Measurements from ENCODE around the gene RPL6.
"Not testable (repeated sequence)": the region's sequence is repeated elsewhere in the genome, so short reads cannot be mapped to it uniquely, and the experiment has no call there.

Gene RPL6

DNA sequence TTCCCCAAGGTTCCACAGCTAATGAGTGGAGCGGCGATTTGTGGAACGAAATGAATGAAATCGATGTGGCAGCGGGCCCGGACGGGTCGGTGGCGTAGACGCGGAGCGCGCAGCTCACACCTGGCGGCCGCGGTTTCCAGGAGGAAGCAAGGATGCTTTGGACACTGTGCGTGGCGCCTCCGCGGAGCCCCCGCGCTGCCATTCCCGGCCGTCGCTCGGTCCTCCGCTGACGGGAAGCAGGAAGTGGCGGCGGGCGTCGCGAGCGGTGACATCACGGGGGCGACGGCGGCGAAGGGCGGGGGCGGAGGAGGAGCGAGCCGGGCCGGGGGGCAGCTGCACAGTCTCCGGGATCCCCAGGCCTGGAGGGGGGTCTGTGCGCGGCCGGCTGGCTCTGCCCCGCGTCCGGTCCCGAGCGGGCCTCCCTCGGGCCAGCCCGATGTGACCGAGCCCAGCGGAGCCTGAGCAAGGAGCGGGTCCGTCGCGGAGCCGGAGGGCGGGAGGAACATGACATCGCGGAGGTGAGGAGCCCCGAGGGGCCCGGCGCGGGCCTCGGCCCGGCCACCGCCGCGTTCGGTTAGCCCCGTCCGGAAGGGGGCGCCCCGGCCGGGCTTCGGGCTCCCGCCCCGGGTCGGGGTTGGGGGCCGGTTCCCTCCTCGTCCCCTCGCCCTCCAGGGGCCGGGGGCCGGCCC is 9.3 kb upstream of the RPL6 start, which contains the start of gene PTPN11:
Gene PTPN11 (plus strand): TSS at position 340 of the 689 bp plus-strand sequence. CDS start 165 bp downstream, at position 505.
- peak; percentile 85 for DNase-seq

DNA sequence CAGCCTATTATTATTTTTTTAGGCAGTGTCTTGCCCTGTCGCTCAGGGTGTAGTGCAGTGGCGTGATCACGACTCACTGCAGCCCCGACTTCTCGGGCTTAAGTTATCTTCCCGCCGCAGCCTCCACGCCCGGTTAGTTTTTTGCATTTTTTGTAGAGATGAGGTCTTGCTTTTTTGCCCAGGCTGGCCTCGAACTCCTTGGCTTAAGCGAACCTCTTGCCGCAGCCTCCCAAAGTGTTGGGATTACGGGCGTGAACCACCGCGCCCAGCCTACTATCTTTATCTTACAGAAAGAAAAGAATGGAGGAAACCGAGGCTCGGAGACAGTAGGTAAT is 8.8 kb upstream of the RPL6 start:
- DNase-seq = no peak

DNA sequence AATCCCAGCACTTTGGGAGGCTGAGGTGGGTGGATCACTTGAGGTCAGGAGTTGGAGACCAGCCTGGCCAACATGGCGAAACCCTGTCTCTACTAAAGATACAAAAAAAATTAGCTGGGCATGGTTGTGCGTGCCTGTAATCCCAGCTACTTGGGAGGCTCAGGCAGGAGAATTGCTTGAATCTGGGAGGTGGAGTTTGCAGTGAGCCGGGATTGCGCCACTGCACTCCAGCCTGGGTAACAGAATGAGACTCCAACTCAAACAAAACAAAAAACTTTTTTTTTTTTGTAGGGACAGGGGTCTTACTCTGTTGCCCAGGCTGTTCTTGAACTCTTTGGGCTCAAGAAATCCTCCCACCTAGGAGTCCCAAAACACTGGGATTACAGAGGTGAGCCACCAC is 6.1 kb upstream of the RPL6 start:
- not testable (repeated sequence) for DNase-seq

DNA sequence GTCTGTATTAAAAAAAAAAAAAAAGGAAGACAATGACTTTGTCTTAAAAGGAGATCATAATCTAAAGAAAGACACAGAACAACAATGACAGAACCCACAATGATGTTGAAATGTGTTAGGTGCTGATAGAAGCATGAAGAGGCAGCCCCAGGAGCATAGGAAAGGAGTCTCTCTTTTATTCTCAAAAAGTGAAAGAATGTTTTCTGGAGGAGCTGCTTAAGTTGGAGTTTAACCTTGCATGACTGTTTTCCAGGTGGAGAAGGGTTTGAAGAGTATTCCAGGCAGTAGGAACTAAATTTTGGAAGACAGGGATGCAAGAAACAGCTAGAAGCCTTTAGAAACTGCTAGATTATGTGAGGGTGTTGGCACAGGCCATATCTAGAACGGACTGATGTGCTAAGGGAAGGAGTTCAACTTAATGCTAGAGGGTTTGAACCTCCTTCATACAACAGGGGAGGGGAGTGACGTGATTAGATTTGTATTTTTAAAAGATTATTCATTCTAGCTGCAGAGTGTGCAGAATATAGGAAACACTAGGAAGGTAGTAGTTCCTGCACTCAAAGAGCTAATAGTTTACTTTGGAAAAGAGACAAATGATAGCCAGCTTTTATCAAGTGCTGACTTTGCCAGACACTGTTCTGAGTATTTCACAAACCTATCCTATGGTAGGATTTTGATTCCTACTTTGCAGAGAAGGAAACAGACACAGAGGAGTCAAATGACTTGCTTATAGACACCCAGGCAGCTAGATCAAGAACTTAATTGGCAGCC is 4.6 kb upstream of the RPL6 start:
- no peak for DNase-seq

DNA sequence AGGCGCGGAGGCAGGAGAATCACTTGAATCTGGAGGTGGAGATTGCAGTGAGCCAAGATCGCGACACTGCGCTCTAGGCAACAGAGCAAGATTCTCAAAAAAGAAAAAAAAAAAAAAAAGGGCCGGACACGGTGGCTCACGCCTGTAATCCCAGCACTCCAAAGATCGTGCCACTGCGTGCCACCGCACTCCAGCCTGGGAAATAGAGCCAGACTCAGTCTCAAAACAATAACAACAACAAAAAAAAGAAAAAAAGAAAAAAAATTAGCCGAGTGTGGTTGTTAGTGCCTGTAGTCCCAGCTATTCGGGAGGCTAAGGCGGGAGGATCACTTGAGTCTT is 470 bp upstream of the RPL6 start:
- no peak for DNase-seq

DNA sequence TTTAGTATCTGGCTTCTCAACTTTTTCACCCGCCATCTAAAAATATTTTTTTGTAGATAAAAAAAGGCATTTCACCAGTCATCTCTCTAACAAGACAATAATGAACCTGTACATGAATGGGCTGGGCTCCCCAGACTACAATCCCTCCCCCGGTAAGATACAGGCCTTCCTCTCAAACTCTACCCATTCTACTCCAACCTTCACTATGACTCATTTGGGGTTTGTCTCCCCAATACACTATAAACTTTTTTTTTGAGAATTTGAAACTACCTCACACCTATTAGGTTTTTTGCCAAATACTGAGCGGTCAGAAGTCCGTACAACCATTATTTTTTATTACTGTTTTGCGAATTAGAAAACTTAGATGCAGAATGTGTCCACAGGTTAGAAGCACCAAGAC is 784 bp downstream of the RPL6 start:
- no peak for DNase-seq

DNA sequence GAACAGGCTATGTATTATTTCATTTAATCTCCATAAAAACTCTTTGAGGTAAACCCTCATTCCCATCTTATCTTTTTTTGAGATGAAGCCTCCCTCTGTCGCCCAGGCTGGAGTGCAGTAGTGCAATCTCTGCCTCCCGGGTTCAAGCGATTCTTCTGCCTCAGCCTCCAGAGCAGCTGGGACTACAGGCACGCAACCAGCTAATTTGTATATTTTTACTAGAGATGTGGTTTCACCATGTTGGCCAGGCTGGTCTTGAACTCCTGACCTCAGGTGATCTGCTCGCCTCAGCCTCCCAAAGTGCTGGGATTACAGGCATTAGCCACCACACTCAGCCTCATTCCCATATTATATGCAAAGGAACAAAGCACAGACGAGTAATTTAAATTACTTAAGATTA is 1.7 kb downstream of the RPL6 start:
- not testable (repeated sequence) for DNase-seq

DNA sequence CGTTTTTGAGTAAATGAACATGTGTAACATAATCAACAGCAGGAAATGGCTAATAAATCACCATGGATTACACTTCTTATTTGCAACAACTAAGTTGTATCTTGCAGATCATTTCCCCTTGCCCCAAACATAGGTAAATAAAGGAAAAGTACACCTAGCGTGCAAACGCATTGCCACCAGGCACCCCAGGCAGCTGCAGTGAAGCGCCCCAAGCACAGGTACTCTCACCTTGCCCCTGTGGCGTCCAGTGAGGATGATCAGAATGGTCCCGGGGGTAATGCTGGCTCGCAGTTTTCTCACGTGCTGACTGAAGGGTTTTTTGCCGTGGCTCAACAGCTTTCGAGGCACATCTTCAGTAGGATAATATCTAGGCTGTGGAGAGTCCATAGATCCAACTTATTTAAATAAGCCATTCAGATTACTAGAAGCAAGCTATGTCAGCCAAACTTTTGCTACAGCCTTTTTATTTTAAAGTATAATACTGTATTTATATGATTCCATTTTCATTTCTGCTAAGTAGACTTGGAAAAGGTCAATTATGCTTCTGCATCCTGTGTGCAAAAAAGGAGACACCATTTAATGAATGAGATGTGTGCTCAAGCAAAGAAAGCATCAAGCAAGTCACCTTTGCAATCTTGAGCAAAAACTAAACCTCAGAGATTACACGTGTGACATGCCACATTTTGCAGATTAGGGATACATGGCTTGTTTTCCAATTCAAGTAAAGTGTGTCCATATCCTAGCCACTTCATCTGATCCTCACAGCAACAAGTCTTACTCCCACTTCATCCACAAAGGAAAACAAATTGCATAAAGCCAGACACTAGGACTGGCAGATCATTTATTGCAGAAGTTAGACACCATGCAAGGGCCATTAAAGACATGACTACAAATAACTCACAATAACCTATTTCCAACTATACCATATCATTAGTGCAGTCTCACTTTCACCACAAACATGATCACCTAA is 2.6 kb downstream of the RPL6 start:
- no peak for DNase-seq

DNA sequence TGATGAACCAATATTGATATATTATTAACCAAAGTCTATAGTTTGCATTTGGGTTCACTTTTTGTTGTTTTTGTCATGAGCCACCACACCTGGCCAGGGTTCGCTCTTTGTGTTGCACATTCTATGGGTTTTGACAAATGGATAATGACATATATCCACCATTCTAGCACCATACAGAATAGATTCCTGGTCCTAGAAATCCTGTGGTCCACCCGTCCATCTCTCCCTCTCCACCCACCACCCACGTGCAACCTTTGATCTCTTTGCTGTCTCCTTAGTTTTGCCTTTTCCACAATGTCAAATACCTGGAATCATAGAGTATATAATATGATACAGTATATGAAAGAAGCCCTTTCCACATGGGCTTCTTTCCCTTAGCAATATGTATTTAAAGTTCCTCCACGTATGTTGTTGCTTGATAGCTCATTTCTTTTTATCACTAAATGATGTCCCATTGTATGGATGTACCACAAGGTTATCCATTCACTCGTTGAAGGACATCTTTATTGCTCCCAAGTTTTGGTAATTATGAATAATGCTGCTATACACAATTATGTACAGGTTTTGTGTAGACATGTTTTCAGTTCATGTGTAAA is 7.4 kb downstream of the RPL6 start:
- DNase-seq = no peak

DNA sequence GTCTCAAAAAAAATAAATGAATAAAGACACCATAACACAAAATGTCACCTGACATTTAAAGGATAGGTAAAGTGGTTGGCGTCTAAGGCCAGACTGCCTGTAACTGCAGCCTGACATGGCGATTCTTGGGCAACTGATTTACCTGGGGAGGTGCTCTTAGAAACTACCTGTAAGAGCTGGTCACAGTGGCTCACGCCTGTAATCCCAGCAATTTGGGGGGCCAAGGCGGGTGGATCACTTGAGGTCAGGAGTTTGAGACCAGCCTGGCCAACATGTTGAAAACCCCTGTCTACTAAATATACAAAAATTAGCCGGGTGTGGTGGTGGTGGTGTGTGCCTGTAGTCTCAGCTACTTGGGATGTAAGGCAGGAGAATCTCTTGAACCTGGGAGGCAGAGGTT is 8.4 kb downstream of the RPL6 start:
- no peak for DNase-seq

DNA sequence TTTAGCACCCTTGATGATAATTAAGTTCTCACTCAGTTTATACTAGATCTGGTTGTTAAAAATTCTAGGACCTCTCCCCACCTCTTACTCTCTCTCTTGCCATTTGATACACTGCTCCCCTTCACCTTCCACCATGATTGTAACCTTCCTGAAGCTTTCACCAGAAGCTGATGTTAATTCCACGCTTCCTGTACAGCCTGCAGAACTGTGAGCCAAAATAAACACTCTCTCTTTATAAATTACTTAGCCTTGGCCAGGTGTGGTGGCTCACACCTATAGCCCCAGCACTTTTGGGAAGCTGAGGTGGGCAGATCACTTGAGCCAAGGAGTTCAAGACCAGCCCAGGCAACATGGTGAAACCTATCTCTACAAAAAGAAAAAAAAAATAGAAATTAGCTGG is 16.1 kb downstream of the RPL6 start:
- no peak for DNase-seq

DNA sequence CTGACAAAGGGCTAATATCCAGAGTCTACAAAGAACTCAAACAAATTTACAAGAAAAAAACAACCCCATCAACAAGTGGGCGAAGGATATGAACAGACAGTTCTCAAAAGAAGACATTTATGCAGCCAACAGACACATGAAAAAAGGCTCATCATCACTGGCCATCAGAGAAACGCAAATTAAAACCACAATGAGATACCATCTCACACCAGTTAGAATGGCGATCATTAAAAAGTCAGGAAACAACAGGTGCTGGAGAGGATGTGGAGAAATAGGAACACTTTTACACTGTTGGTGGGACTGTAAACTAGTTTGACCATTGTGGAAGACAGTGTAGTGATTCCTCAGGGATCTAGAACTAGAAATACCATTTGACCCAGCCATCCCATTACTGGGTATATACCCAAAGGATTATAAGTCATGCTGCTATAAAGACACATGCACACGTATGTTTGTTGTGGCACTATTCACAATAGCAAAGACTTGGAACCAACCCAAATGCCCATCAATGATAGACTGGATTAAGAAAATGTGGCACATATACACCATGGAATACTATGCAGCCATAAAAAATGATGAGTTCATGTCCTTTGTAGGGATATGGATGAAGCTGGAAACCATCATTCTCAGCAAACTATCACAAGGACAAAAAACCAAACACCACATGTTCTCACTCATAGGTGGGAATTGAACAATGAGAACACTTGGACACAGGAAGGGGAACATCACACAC is 19.3 kb downstream of the RPL6 start:
- DNase-seq = not testable (repeated sequence)

DNA sequence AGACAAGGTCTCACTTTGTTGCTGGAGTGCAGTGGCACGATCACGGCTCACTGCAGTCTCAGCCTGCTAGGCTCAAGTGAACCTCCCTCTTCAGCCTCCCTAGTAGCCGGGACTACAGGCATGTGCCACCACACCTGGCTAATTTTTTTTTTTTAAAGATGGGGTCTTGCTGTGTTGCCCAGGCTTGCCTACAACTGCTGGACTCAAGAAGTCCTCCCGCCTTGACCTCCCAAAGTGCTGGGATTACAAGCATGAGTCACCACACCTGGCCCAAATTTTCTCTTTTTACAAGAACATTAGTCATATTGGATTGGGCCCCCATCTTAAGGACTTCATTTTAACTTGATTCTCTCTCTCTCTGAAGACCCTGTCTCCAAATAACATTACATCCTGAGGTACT is 20.2 kb downstream of the RPL6 start:
- DNase-seq = no peak

DNA sequence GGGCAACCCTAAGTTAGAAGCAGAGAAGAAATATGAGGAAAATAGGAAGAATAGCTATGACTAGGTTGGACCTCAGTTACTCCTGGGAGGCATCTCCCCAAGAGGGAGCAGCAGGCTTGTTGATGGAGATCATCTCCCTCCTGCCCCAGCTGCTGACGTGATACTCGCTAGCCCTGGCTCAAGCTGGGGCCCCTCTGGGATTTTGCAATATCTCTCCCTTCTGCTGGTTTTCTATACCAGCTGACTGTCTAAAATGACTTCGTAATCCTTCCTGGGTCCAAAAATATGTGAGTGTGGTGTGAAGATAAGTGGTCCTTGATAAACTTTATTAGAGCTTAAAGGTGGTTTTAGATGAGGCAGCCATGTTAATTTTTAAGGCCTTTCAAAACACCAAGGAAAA is 22.7 kb downstream of the RPL6 start:
- peak; percentile 35 for DNase-seq

DNA sequence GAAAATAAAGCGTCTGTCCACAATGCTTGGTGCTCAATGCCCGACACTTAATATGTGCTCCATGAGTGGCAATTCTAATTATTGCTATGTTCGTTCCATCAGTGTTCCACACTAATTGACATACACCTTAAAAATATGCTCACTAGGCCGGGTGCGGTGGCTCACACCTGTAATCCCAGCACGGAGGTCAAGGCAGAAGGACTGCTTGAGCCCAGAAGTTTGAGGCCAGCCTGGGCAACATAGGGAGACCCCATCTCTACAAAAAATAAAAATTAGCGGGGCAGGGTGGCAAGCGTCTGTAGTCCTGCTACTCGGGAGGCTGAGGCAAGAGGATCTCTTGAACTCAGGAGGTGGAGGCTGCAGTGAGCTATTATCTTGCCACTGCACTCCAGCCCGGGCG is 26.5 kb downstream of the RPL6 start:
- no peak for DNase-seq

DNA sequence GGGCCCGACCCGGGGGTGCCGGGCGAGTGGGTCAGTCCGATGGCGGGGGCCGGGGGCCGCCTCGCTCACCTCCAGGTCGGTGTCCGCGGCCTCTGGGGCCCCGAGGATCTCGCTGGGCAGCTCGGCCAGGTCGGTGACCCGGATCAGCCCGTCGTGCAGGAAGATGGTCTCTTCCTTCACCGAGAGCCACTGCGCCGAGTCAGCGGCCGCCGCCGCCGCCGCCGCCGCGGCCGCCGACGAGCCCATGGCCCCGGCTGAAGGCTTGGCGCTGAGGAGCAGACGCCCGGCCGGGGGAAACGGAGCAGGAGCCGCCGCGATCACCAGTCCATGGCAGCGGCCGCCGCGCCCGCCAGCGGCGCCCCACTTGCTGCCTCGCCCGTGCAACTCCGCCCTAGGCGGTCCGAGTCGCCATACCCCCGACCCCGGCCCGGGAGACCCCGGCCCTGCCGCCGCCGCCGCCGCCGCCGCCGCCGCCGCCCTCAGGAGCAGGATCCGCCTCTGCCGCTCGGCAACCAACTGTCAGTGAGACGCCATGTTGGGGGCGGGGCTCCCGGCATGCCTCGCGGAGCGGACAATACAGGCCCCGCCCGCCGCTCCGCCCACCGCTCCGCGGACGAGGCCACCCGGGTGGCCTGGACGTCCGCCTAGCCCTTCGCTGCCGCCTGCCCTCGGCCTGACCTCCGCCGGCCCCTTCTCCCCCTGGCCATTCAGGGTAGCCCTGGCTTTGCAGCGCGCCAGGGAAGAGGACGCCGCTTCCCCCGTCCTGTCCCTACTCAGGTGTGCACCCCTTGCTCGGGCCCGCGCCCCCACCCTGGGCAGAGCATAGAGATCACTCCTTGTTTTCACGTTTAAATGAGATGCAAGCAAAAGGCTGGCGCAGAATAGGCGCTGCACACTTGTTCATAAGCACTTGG is 27.3 kb downstream of the RPL6 start, which contains the start of gene HECTD4:
Gene HECTD4 (minus strand): TSS at position 549 of the 914 bp plus-strand sequence. CDS start 303 bp downstream, at position 246.
- peak; percentile 83 for DNase-seq

DNA sequence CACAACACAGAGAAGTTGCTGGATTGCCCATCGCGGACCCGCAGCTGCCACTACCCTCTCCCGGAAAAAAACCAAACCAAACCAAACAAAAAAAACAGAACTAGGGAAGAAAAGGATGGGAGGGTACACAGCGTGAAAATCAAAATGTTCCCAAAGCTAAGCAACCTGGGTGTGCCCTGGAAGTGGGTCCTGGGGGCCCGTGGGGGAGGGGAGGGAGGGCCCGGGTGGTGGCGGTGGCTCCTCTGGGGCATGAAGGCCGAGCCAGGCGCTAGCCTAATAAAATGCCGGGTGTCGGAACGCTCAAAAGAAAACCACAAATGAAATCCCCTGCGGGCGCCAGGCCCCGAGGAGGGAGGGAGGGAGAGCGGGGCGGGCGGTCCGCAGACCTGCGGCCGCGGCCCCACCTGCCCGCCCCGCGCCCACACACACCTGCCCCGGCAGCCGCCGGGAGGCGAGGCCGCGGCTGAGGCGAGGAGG is 28.0 kb downstream of the RPL6 start:
- no peak for DNase-seq

DNA sequence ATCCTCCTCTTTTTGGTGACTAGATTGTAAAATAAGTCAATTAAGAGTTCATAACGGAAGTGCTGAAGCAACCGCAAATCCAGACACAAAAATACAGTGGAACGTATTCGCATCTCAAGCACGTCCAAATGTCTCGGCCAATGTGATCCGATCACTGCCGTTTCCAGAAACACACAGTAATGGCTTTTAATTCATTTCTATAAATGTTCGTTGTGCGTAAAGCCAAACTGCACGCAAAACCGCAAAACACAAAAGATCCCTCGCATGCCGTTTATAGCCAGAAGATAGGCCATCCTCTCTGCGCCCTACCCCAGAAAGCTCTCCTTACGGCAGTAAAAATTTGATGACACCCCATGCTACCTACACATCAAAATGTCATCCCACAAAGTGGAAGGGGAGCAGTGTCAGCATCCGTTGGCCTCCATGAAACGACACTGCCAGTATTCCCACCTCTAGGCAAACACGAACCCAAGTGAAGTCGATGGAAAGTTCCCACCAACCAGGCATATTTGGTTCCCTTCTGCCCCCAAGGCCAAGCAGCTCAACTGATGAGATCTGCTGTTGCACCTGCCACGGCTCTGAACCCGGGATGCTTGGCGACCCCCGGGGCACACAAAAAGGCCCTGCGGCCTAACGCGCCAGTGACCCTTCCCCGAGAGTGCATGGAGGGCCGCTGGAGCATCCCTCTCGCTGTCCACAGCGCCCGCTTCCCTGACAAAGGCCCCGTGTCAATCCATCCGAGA is 28.6 kb downstream of the RPL6 start:
- DNase-seq = no peak

DNA sequence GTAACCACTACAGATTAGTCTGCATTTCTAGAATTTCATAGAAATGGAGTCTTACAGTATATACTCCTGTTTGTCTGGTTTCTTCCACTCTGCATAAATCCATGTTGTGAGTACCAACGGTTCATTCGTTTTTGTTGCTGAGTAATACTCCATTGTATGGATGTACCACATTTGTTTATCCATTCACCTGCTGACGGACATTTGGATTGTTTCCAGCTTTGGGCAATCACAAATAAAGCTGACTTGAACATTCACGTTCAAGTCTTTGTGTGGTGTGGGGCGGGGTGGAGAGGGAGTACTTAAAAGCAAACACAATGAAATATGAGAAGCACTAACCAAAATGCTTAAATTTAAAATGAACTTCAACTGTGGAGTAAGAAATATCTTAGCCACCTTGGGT is 34.3 kb downstream of the RPL6 start:
- DNase-seq = no peak

DNA sequence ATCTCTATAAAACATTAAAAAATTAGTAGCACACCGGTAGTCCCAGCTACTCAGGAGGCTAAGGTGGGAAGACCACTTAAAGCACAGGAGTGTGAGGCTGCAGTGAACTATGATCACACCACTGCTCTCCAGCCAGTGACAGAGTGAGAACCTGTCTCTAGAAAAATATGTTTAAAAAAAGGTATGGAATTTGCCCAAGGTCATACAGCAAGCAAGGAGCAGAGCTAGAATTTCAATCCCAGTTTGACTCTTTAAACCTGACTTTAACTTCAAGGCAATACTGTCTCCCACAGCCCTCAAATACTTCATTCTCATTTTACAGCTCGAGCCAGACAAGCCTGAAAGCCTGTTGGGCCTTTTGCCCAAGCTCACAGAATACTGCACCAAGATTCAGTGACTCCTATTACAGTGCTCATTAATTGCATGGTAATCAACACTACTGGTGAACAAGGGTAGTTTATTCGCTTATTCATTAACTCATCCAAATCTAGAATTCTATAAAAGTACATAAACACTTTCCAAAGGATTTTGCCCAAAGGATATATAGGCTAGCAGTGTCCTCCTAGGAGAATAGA is 35.2 kb downstream of the RPL6 start:
- DNase-seq = no peak
